K562 (cell line): ENCODE data around the gene C1RL. TPM values are rescaled to one million over a fixed set of nuclear protein-coding genes. Genes with fewer than 3 reads are reported as not detected.
"Not testable (repeated sequence)": the region's sequence is repeated elsewhere in the genome, so short reads cannot be mapped to it uniquely, and the experiment has no call there.

Experiments used
- ATAC-seq: fragments of 200-7000 bp; cut with Tn5 transposase; 3 replicates; pipeline ENCODE4 v1.9.1; 2020; ENCODE audit warnings: moderate library complexity
- BruUV-seq: library from RNA; stranded (reverse); fragments of 400-500 nt; replicated peaks from 2 replicates; lab custom pipeline; 2021; lab: Mats Ljungman, UMichigan
- CTCF ChIA-PET: fragments of 300-600 bp; formaldehyde crosslinking; extraction: SDS; loops from one replicate; lab custom pipeline; 2021; ENCODE audit warnings: low intra/inter-chr PET ratio; lab: Yijun Ruan, JAX
- POLR2A ChIA-PET: fragments of 300-600, 350-650 bp; sonication (Branson Sonifier 250); formaldehyde crosslinking; extraction: SDS; loops from one replicate; lab custom pipeline; 2021; ENCODE audit warnings: antibody characterized with exemption, inconsistent platforms; lab: Yijun Ruan, JAX
- DNase-seq, 4 experiments: peaks; one replicate each; pipeline versions ENCODE4 v3.0.0 to v3.0.0-alpha.2; 2011 to 2018; ENCODE audit warnings: low spot score in 3 of 4, mixed read lengths in 3 of 4; ENCODE audit errors: extremely low read depth in 1 of 4
- FAIRE-seq: peaks from 2 replicates; lab custom pipeline; 2011; peaks lifted over from hg19 to GRCh38; lab: Jason Lieb, UNC
- H2AFZ ChIP-seq: 2 replicates; pipeline ENCODE4 v1.6.0; 2011; ENCODE audit warnings: low read depth, low read length, control low read depth, inconsistent platforms
- H3K27ac ChIP-seq: fragments of 200-600 bp; 3 replicates; pipeline ENCODE4 v1.8.0; 2011; ENCODE audit warnings: low read depth, mild to moderate bottlenecking, control low read depth, inconsistent platforms, low read length, moderate library complexity, mixed read lengths; ENCODE audit errors: extremely low read depth
- H3K27me3 ChIP-seq, 2 experiments: fragments of 300-600 bp in 1 of 2; 2 replicates in 1 of 2; 3 replicates in 1 of 2; pipeline versions ENCODE4 v1.6.0 to v1.8.0; 2011; ENCODE audit warnings: inconsistent platforms in 2 of 2, low read length in 2 of 2, mild to moderate bottlenecking in 1 of 2, mixed read lengths in 1 of 2, moderate library complexity in 1 of 2; ENCODE audit not compliant: control insufficient read depth in 2 of 2, insufficient read depth in 2 of 2
- H3K36me3 ChIP-seq: fragments of 300-600 bp; 3 replicates; pipeline ENCODE4 v1.8.0; 2011; ENCODE audit warnings: mild to moderate bottlenecking, low read length, inconsistent platforms; ENCODE audit not compliant: control insufficient read depth, insufficient read depth
- H3K4me1 ChIP-seq, 2 experiments: fragments of 200-600 bp in 1 of 2; replicated peaks in 1 of 2; 2 replicates in 1 of 2; 3 replicates in 1 of 2; pipeline versions ENCODE4 v1.5.1 to v1.8.0; 2011; ENCODE audit warnings: inconsistent platforms in 2 of 2, low read length in 2 of 2, mild to moderate bottlenecking in 1 of 2, mixed read lengths in 1 of 2, moderate library complexity in 1 of 2; ENCODE audit not compliant: control insufficient read depth in 2 of 2, insufficient read depth in 2 of 2
- H3K4me2 ChIP-seq: 2 replicates; pipeline ENCODE4 v1.6.1; 2011; ENCODE audit warnings: low read length, control low read depth, inconsistent platforms, mixed read lengths; ENCODE audit not compliant: insufficient read depth
- H3K4me3 ChIP-seq: fragments of 200-600 bp; sonication (generic), shearing (Covaris generic); 2 replicates; pipeline ENCODE4 v1.5.1; 2016; ENCODE audit warnings: control low read depth, inconsistent platforms
- H3K79me2 ChIP-seq: fragments of 200-600 bp; 3 replicates; pipeline ENCODE4 v1.8.0; 2011; ENCODE audit warnings: low read length, inconsistent platforms; ENCODE audit not compliant: control insufficient read depth, insufficient read depth
- H3K9ac ChIP-seq, 2 experiments: 2 replicates each; pipeline versions ENCODE4 v1.6.0 to v1.6.1; 2011; ENCODE audit warnings: low read depth in 2 of 2, low read length in 2 of 2, control low read depth in 1 of 2, inconsistent platforms in 1 of 2, mild to moderate bottlenecking in 1 of 2, mixed read lengths in 1 of 2; ENCODE audit not compliant: insufficient read depth in 1 of 2
- H3K9me1 ChIP-seq: one replicate; pipeline ENCODE4 v1.6.0; 2011; ENCODE audit warnings: inconsistent platforms, mild to moderate bottlenecking, low read length, moderate library complexity; ENCODE audit not compliant: control insufficient read depth, insufficient read depth
- H3K9me3 ChIP-seq: replicated peaks from 2 replicates; pipeline ENCODE4 v1.5.1; 2011; ENCODE audit warnings: low read depth, low read length, inconsistent platforms; ENCODE audit not compliant: control insufficient read depth, insufficient read depth
- H4K20me1 ChIP-seq: replicated peaks from 2 replicates; pipeline ENCODE4 v1.6.1; 2011; ENCODE audit warnings: low read length, inconsistent platforms, mixed read lengths; ENCODE audit not compliant: control insufficient read depth, insufficient read depth
- BCOR ChIP-seq: fragments of 450-650 bp; IDR thresholded peaks from 2 replicates; pipeline ENCODE4 v1.6.1; 2016
- RBM25 ChIP-seq: fragments of 200-400 bp; formaldehyde crosslinking; IDR thresholded peaks from 2 replicates; pipeline ENCODE4 v1.6.1; 2018; ENCODE audit warnings: low read length, low read depth, moderate library complexity; ENCODE audit not compliant: severe bottlenecking
- TRIM28 ChIP-seq: fragments of 450-650 bp; IDR thresholded peaks from 2 replicates; pipeline ENCODE4 v1.6.1; 2017
- ZFP1 ChIP-seq: fragments of 450-650 bp; formaldehyde crosslinking; IDR thresholded peaks from 2 replicates; pipeline ENCODE4 v1.4.0; 2020; ENCODE audit warnings: mild to moderate bottlenecking, mixed read lengths
- ZNF121 ChIP-seq: sonication (generic); formaldehyde crosslinking; conservative IDR thresholded peaks from 2 replicates; pipeline ENCODE4 v1.8.0; 2022; ENCODE audit warnings: missing genetic modification reagents
- ZNF445 ChIP-seq: fragments of 250-450 bp; sonication (Bioruptor Pico); IDR thresholded peaks from 2 replicates; pipeline ENCODE4 v1.4.0; 2020; ENCODE audit warnings: low read depth, mild to moderate bottlenecking, moderate library complexity
- WGBS: fragments of 100-300 bp; shearing (Covaris generic); methylation state at CpG from one replicate; pipeline ENCODE4 v1.1.6; 2016; ENCODE audit warnings: low coverage, mixed read lengths; ENCODE audit not compliant: insufficient coverage; ENCODE audit errors: missing lambda C conversion rate; 5-methylcytosine and 5-hydroxymethylcytosine counted together
- in situ Hi-C: fragments of 300-500 bp; cut with MboI; formaldehyde crosslinking; loops from 4 replicates; pipeline ENCODE4 v1.15.0; 2018; ENCODE audit warnings: inconsistent platforms, mixed read lengths
- intact Hi-C: fragments of 100-400 bp; cut with micrococcal nuclease; formaldehyde crosslinking; loops from 2 replicates; pipeline ENCODE4 v1.14.2; 2022
- polyA plus RNA-seq, 8 experiments: library from polyadenylated mRNA; depleted of rRNA in 4 of 8; stranded (reverse) in 5 of 8; unstranded in 3 of 8; fragments of >200 nt; fragmentation: Nextera tagmentation in 2 of 8; fragmentation: Illumina TruSeq in 1 of 8; extraction: Ambion mirVana in 2 of 8; extraction: Trizol in 1 of 8; gene quantifications; 2 replicates each; pipeline versions ENCODE4 v1.2.1 to v1.2.3, GENCODE V29; 2011 to 2014; ENCODE audit warnings: inconsistent platforms in 1 of 8, missing spikeins in 1 of 8
- total RNA-seq, 7 experiments: library from RNA; depleted of rRNA in 6 of 7; stranded (reverse); fragments of >200 nt in 6 of 7; fragmentation: Illumina TruSeq in 2 of 7; extraction: Trizol in 2 of 7; gene quantifications; 2 replicates each; pipeline versions ENCODE4 v1.2.1 to v1.2.3, GENCODE V29; 2011 to 2021; ENCODE audit warnings: low replicate concordance in 1 of 7
- TF ChIP-seq, protein P1 (sequence below): fragments of 250-450 bp; sonication (Bioruptor Pico); IDR thresholded peaks from 2 replicates; pipeline ENCODE4 v1.4.0; 2020; ENCODE audit warnings: mild to moderate bottlenecking, moderate library complexity

The C1RL gene
- total and polyA plus RNA-seq, 9 of the 15 experiments (the other 6 are each of a cell fraction or from before 2014, with no cell fraction given), result 1.4 to 10.7 (median 8.0) TPM

- H3K4me3 ChIP-seq, H3K27ac ChIP-seq, DNase-seq, H3K4me2 ChIP-seq, H3K9me1 ChIP-seq, H4K20me1 ChIP-seq, FAIRE-seq, H2AFZ ChIP-seq, H3K9ac ChIP-seq, H3K27me3 ChIP-seq: not testable (repeated sequence)
- 100% methylated on average over 5 of the region's 5 CpGs for WGBS
- POLR2A ChIA-PET, result interaction anchor here (0.5 to 3.3 kb wide), 7 partner anchors 11 to 387 kb away, joined by 3 to 23 read pairs (median 4); partner anchors contain the start of genes C12orf57 and RNU7-1
- peaks cover 25% of the 10 kb centered on the region; the same call in 2 of the 3 replicates for H3K36me3 ChIP-seq
- H3K4me1 ChIP-seq, result peaks cover 6 to 16% of the 10 kb centered on the region in 2 experiments
- peaks cover 41% of the 10 kb centered on the region for H3K79me2 ChIP-seq
- TF ChIP-seq ZNF121 (CRISPR knock-in tag) (peak; percentile 94), RBM25 (peak; percentile 43), BCOR (peak; percentile 70)
- TF ChIP-seq, all 486 proteins: peak for 3; not testable (repeated sequence) for 483
- in situ Hi-C loops, CTCF ChIA-PET, ATAC-seq, H3K9me3 ChIP-seq, intact Hi-C loops, BruUV-seq: not testable (repeated sequence)
These were observed 1.8 kb downstream of the C1RL start for GRCh38 chr12:7107181-7107580.

DNA sequence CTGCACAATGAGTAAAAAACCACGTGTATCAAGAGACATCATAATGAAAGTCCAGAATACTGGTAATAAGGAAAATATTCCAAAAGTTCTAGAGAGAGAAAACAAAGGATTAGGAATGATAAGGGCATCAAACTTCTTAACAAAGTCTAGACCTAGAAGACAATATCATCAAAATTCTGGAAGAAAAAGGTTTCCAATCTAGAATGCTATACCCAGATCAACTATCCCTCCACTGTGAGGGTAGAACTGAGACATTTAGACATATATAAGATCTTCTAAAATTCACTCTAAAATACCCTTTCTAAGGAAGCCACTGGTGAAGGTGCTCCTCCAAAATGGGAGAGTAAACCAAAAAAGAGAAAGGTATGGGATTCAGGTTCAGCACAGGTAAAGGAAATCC lies 2.9 kb downstream of the C1RL start:
- peaks cover 3% of the 10 kb centered on the region for H3K9me3 ChIP-seq
- in situ Hi-C loops, result no loop called here
- 0 out of 2 replicates have a peak, but pooled peaks have one; percentile 55 for TF ChIP-seq TRIM28
- TF ChIP-seq, protein P1, sequence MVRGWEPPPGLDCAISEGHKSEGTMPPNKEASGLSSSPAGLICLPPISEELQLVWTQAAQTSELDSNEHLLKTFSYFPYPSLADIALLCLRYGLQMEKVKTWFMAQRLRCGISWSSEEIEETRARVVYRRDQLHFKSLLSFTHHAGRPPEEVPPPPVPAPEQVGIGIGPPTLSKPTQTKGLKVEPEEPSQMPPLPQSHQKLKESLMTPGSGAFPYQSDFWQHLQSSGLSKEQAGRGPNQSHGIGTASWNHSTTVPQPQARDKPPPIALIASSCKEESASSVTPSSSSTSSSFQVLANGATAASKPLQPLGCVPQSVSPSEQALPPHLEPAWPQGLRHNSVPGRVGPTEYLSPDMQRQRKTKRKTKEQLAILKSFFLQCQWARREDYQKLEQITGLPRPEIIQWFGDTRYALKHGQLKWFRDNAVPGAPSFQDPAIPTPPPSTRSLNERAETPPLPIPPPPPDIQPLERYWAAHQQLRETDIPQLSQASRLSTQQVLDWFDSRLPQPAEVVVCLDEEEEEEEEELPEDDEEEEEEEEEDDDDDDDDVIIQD, result no peak
- peak; percentile 85 for TF ChIP-seq ZFP1 (CRISPR knock-in tag)
- no peak for TF ChIP-seq ZNF445 (CRISPR knock-in tag)
- H3K9ac ChIP-seq, result no peak overlapping the region
- no TSS peak for BruUV-seq
- H3K4me1 ChIP-seq, result peaks cover 6 to 16% of the 10 kb centered on the region in 2 experiments
- H3K27me3 ChIP-seq, result no peaks in the 10 kb centered on the region
- H3K27ac ChIP-seq, result no peak overlapping the region
- no peaks in the 10 kb centered on the region for H4K20me1 ChIP-seq
- no peak for ATAC-seq
- H3K4me3 ChIP-seq, result no peak overlapping the region
- 71% methylated on average over 1 of the region's 1 CpG for WGBS
- H2AFZ ChIP-seq, result no peak overlapping the region
- no peak for DNase-seq
- peaks cover 41% of the 10 kb centered on the region for H3K79me2 ChIP-seq
- intact Hi-C loops, result no loop called here
- no peak for FAIRE-seq
- POLR2A ChIA-PET, result no interaction called here
- no peaks in the 10 kb centered on the region for H3K9me1 ChIP-seq
- CTCF ChIA-PET, result no interaction called here
- H3K36me3 ChIP-seq, result peaks cover 30% of the 10 kb centered on the region; the same call in 2 of the 3 replicates
- no peak overlapping the region for H3K4me2 ChIP-seq
